IMR-90 (cell line): Measurements from ENCODE around the gene KRT80. TPM values are rescaled to one million over a fixed set of nuclear protein-coding genes. Genes with fewer than 3 reads are reported as not detected.
A peak's percentile ranks its signal among the peaks of the same experiment; 100 is the strongest.

ENCODE experiments used
- ATAC-seq: fragments of 200-7000 bp; cut with Tn5 transposase; 2 replicates; pipeline ENCODE4 v1.9.1; 2020; ENCODE audit warnings: low read depth, mild to moderate bottlenecking, moderate library complexity
- BruUV-seq: library from RNA; stranded (reverse); fragments of 400-500 nt; replicated peaks from 2 replicates; lab custom pipeline; 2021; lab: Mats Ljungman, UMichigan
- CTCF ChIA-PET: fragments of 300-600 bp; formaldehyde crosslinking; extraction: SDS; loops from one replicate; lab custom pipeline; 2021; ENCODE audit warnings: antibody characterized with exemption; lab: Yijun Ruan, JAX
- POLR2A ChIA-PET: fragments of 300-600 bp; sonication (Branson Sonifier 250); formaldehyde crosslinking; loops from one replicate; lab custom pipeline; 2022; ENCODE audit warnings: antibody characterized with exemption; ENCODE audit not compliant: unreplicated experiment; lab: Charles Lee
- DNase-seq: peaks from one replicate; pipeline ENCODE4 v3.0.0; 2013
- H2AFZ ChIP-seq: replicated peaks from 2 replicates; pipeline ENCODE3; 2013; ENCODE audit warnings: low read length, mild to moderate bottlenecking; ENCODE audit not compliant: poor library complexity
- H2AK5ac ChIP-seq: 2 replicates; pipeline ENCODE4 v1.6.1; 2013; ENCODE audit warnings: low read depth, low read length, inconsistent platforms
- H2AK9ac ChIP-seq: replicated peaks from 2 replicates; pipeline ENCODE3; 2013; ENCODE audit warnings: mild to moderate bottlenecking, low read depth, low read length, moderate library complexity; ENCODE audit not compliant: poor library complexity
- H2BK120ac ChIP-seq: 2 replicates; pipeline ENCODE4 v1.6.1; 2013; ENCODE audit warnings: low read depth, low read length, inconsistent platforms
- H2BK15ac ChIP-seq: 3 replicates; pipeline ENCODE4 v1.6.1; 2013; ENCODE audit warnings: low read depth, low read length, inconsistent platforms
- H2BK20ac ChIP-seq: 2 replicates; pipeline ENCODE4 v1.6.1; 2013; ENCODE audit warnings: low read depth, mild to moderate bottlenecking, inconsistent platforms, low read length, moderate library complexity
- H2BK5ac ChIP-seq: 2 replicates; pipeline ENCODE4 v1.6.1; 2013; ENCODE audit warnings: mild to moderate bottlenecking, low read depth, low read length, inconsistent platforms; ENCODE audit not compliant: poor library complexity, severe bottlenecking
- H3K14ac ChIP-seq: replicated peaks from 2 replicates; pipeline ENCODE4 v1.6.1; 2013; ENCODE audit warnings: low read depth, low read length, inconsistent platforms
- H3K18ac ChIP-seq: 2 replicates; pipeline ENCODE4 v1.6.1; 2013; ENCODE audit warnings: low read depth, low read length, control low read depth
- H3K23ac ChIP-seq: 2 replicates; pipeline ENCODE4 v1.6.1; 2013; ENCODE audit warnings: low read depth, low read length, inconsistent platforms
- H3K27ac ChIP-seq: 2 replicates; pipeline ENCODE4 v1.5.1; 2013; ENCODE audit warnings: mild to moderate bottlenecking, control low read depth, low read length; ENCODE audit not compliant: insufficient read depth
- H3K27me3 ChIP-seq: 2 replicates; pipeline ENCODE4 v1.6.1; 2013; ENCODE audit warnings: low read length; ENCODE audit not compliant: control insufficient read depth, insufficient read depth
- H3K36me3 ChIP-seq: 2 replicates; pipeline ENCODE4 v1.6.1; 2013; ENCODE audit warnings: low read length, mixed read lengths; ENCODE audit not compliant: control insufficient read depth, insufficient read depth
- H3K4ac ChIP-seq: 2 replicates; pipeline ENCODE4 v1.6.1; 2013; ENCODE audit warnings: low read depth, low read length, inconsistent platforms
- H3K4me1 ChIP-seq: 2 replicates; pipeline ENCODE4 v1.6.1; 2013; ENCODE audit warnings: low read length, mixed read lengths; ENCODE audit not compliant: control insufficient read depth, insufficient read depth
- H3K4me2 ChIP-seq: 2 replicates; pipeline ENCODE4 v1.6.1; 2013; ENCODE audit warnings: low read depth, mild to moderate bottlenecking, control low read depth, low read length, moderate library complexity
- H3K4me3 ChIP-seq: 2 replicates; pipeline ENCODE4 v1.5.1; 2013; ENCODE audit warnings: low read depth, mild to moderate bottlenecking, control low read depth, low read length, moderate library complexity; ENCODE audit not compliant: insufficient read depth
- H3K56ac ChIP-seq: 2 replicates; pipeline ENCODE4 v1.6.1; 2013; ENCODE audit warnings: low read length, inconsistent platforms; ENCODE audit not compliant: insufficient read depth; ENCODE audit errors: extremely low read depth
- H3K79me1 ChIP-seq, 2 experiments: 2 replicates each; pipeline ENCODE4 v1.6.1; 2013; ENCODE audit warnings: low read length in 2 of 2, inconsistent platforms in 1 of 2, low read depth in 1 of 2
- H3K9ac ChIP-seq: 2 replicates; pipeline ENCODE4 v1.6.1; 2013; ENCODE audit warnings: low read depth, low read length, control low read depth
- H3K9me1 ChIP-seq: 2 replicates; pipeline ENCODE4 v1.6.1; 2013; ENCODE audit warnings: low read length, inconsistent platforms; ENCODE audit not compliant: insufficient read depth
- H3K9me3 ChIP-seq: 2 replicates; pipeline ENCODE4 v1.6.1; 2013; ENCODE audit warnings: low read length; ENCODE audit not compliant: control insufficient read depth, insufficient read depth
- H4K20me1 ChIP-seq: 2 replicates; pipeline ENCODE4 v1.6.1; 2013; ENCODE audit warnings: low read length, inconsistent platforms; ENCODE audit not compliant: insufficient read depth
- H4K5ac ChIP-seq: 2 replicates; pipeline ENCODE4 v1.6.1; 2013; ENCODE audit warnings: mild to moderate bottlenecking, low read depth, low read length, control low read depth
- H4K8ac ChIP-seq, 2 experiments: 2 replicates each; pipeline ENCODE4 v1.6.1; 2013; ENCODE audit warnings: low read depth in 2 of 2, low read length in 2 of 2, control low read depth in 1 of 2, inconsistent platforms in 1 of 2
- H4K91ac ChIP-seq: 2 replicates; pipeline ENCODE4 v1.6.1; 2013; ENCODE audit warnings: low read depth, low read length, inconsistent platforms; ENCODE audit not compliant: insufficient read depth
- CTCF ChIP-seq: conservative IDR thresholded peaks from 2 replicates; pipeline ENCODE4 v1.5.1; 2012; ENCODE audit warnings: mild to moderate bottlenecking, low read depth, low read length, improper control_type of control experiment
- MAFK ChIP-seq: IDR thresholded peaks from 2 replicates; pipeline ENCODE4 v1.6.1; 2012; ENCODE audit warnings: low read depth, low read length, improper control_type of control experiment
- WGBS, 2 experiments: methylation state at CpG; one replicate each; pipeline versions ENCODE4 v1.1.5 to v1.1.7; 2013; ENCODE audit warnings: missing lambda C conversion rate in 2 of 2; ENCODE audit not compliant: insufficient read length in 1 of 2; ENCODE audit errors: extremely low coverage in 2 of 2; 5-methylcytosine and 5-hydroxymethylcytosine counted together
- dilution Hi-C: fragments of 300-500 bp; cut with HindIII; formaldehyde crosslinking; loops from one replicate; pipeline ENCODE4 v1.14.3; 2018; ENCODE audit warnings: low sequenced_read_pairs; ENCODE audit not compliant: unreplicated experiment
- in situ Hi-C: fragments of 300-500 bp; cut with MboI; formaldehyde crosslinking; loops from 3 replicates; pipeline ENCODE4 v1.14.3; 2019; ENCODE audit warnings: low sequenced_read_pairs, inconsistent platforms, mixed read lengths
- intact Hi-C: fragments of 100-400 bp; cut with micrococcal nuclease; formaldehyde crosslinking; loops from 2 replicates; pipeline ENCODE4 v1.10.0; 2022
- polyA plus RNA-seq, 3 experiments: library from polyadenylated mRNA; depleted of rRNA; stranded (reverse); fragments of >200 nt; gene quantifications; 2 replicates each; pipeline ENCODE4 v1.2.3, GENCODE V29; 2012; ENCODE audit warnings: low replicate concordance in 1 of 3
- total RNA-seq: library from RNA; depleted of rRNA; stranded (reverse); fragments of >200 nt; gene quantifications from 2 replicates; pipeline ENCODE4 v1.2.3, GENCODE V29; 2012

Gene KRT80
- total and polyA plus RNA-seq, 2 of the 4 experiments (the other 2 are of a cell fraction) = 0.54 to 3.4 TPM

GRCh38 chr12:52175371-52176350 lies 16.2 kb downstream of the KRT80 start:
- H3K4me2 ChIP-seq = no peak overlapping the region
- no peak for DNase-seq

More at GRCh38 chr12:52175371-52176350, 16.2 kb downstream of the KRT80 start:
- peak overlapping the region; percentile 31; the same call in 1 of the 2 replicates for H3K23ac ChIP-seq
- no peak for ATAC-seq
- H4K20me1 ChIP-seq = no peaks in the 10 kb centered on the region
- H3K18ac ChIP-seq = peak overlapping the region; percentile 42
- no peak overlapping the region; the same call in 1 of the 2 replicates for H3K56ac ChIP-seq
- peak overlapping the region; percentile 63 for H4K91ac ChIP-seq
- peak overlapping the region; percentile 53 for H4K5ac ChIP-seq
- H3K9ac ChIP-seq = no peak overlapping the region
- no TSS peak for BruUV-seq
- H3K79me1 ChIP-seq = no peaks in the 10 kb centered on the region
- H2AK9ac ChIP-seq = peak overlapping the region; percentile 83
- peak overlapping the region; percentile 63 to 71; a peak in 3 of 4 replicates for H4K8ac ChIP-seq
- H2BK15ac ChIP-seq = peak overlapping the region; percentile 52; the same call in 1 of the 3 replicates
- CTCF ChIA-PET = no interaction called here
- TF ChIP-seq MAFK = no peak
- 0 out of 2 replicates have a peak, but pooled peaks have one; percentile 12 for TF ChIP-seq CTCF
- peak overlapping the region; percentile 51 for H2AK5ac ChIP-seq
- H2BK20ac ChIP-seq = peak overlapping the region; percentile 42; the same call in 1 of the 2 replicates
- H3K9me1 ChIP-seq = peaks cover 2% of the 10 kb centered on the region
- no peaks in the 10 kb centered on the region for H3K36me3 ChIP-seq
- peak overlapping the region; percentile 82 for H3K4ac ChIP-seq
- no peak overlapping the region for H3K27ac ChIP-seq
- no peaks in the 10 kb centered on the region for H3K9me3 ChIP-seq
- intact Hi-C loops (no loop called here), dilution Hi-C loops (no loop called here), in situ Hi-C loops (no loop called here)
- H3K27me3 ChIP-seq = no peaks in the 10 kb centered on the region
- H3K4me1 ChIP-seq = peaks cover 15% of the 10 kb centered on the region
- H2BK5ac ChIP-seq = peak overlapping the region; percentile 33
- peak overlapping the region; percentile 90 for H2BK120ac ChIP-seq
- 81% methylated on average over 9 of the region's 20 CpGs; no CpG with 5 or more reads in 1 of the 2 experiments for WGBS, 2 experiments
- H3K14ac ChIP-seq = peak overlapping the region; percentile 37
- POLR2A ChIA-PET = no interaction called here
- peak overlapping the region; percentile 75 for H2AFZ ChIP-seq
- no peak overlapping the region for H3K4me3 ChIP-seq
